ENCODE data around the gene CD3G. TPM values are rescaled to one million over a fixed set of nuclear protein-coding genes. Genes with fewer than 3 reads are reported as not detected.

Gene CD3G
- total RNA-seq (ENCODE audit: low replicate concordance), result not detected in 2 replicates

GRCh38 chr11:118343981-118344515, at the start of gene CD3G:
Gene CD3G, plus strand, starts transcription at chr11:118344344. Its CDS starts 80 bp downstream, at chr11:118344424.
- H3K4me3 ChIP-seq (ENCODE audit: low read depth, low read length), result no peak within 1 kb of the TSS
- no peak for DNase-seq (ENCODE audit: low read depth)
- TF ChIP-seq CTCF (IDR thresholded peaks at IDR 0.05; ENCODE audit: insufficient read depth, low read length), result no peak

- no peak for TF ChIP-seq CTCF (IDR thresholded peaks at IDR 0.05; ENCODE audit: insufficient read depth, low read length)
- no peak for DNase-seq (ENCODE audit: low read depth)
- no peak overlapping the region for H3K4me3 ChIP-seq (ENCODE audit: low read depth, low read length)
Observed at GRCh38 chr11:118295199-118295598, 48.9 kb upstream of the CD3G start.

- peak; percentile 50 for TF ChIP-seq CTCF (IDR thresholded peaks at IDR 0.05; ENCODE audit: insufficient read depth, low read length)
- no peak overlapping the region for H3K4me3 ChIP-seq (ENCODE audit: low read depth, low read length)
- peak; percentile 14 for DNase-seq (ENCODE audit: low read depth)
Observed at GRCh38 chr11:118295815-118296454, 48.2 kb upstream of the CD3G start.

GRCh38 chr11:118301600-118302195, 42.4 kb upstream of the CD3G start:
- no peak overlapping the region for H3K4me3 ChIP-seq (ENCODE audit: low read depth, low read length)
- no peak for DNase-seq (ENCODE audit: low read depth)
- no peak for TF ChIP-seq CTCF (IDR thresholded peaks at IDR 0.05; ENCODE audit: insufficient read depth, low read length)

- no peak for TF ChIP-seq CTCF (IDR thresholded peaks at IDR 0.05; ENCODE audit: insufficient read depth, low read length)
- DNase-seq (ENCODE audit: low read depth), result no peak
- no peak overlapping the region for H3K4me3 ChIP-seq (ENCODE audit: low read depth, low read length)
Observed at GRCh38 chr11:118304227-118304567, 39.9 kb upstream of the CD3G start.

GRCh38 chr11:118304568-118305248, 39.4 kb upstream of the CD3G start, which contains the start of gene CD3E:
Gene CD3E, plus strand, starts transcription at chr11:118304730. Its CDS starts 223 bp downstream, at chr11:118304953.
- DNase-seq (ENCODE audit: low read depth), result no peak
- no peak for TF ChIP-seq CTCF (IDR thresholded peaks at IDR 0.05; ENCODE audit: insufficient read depth, low read length)
- no peak within 1 kb of the TSS for H3K4me3 ChIP-seq (ENCODE audit: low read depth, low read length)
